Sigmoid colon (tissue), 7 donors: Measurements from ENCODE around the gene FOXD1. TPM values are rescaled to one million over a fixed set of nuclear protein-coding genes. Genes with fewer than 3 reads are reported as not detected.

ENCODE experiments used
- DNase-seq: peaks from one replicate; pipeline ENCODE4 v3.0.0-alpha.2; 2019
- H3K27ac ChIP-seq, 4 donors: fragments of 200-600 bp; sonication (generic); one replicate each; pipeline ENCODE4 v1.5.1; 2016 to 2019; ENCODE audit warnings: mild to moderate bottlenecking in 1 of 4
- H3K27me3 ChIP-seq, 3 donors: fragments of 200-600 bp; sonication (generic); one replicate each; pipeline ENCODE4 v1.5.1; 2019; ENCODE audit warnings: mild to moderate bottlenecking in 1 of 3
- H3K36me3 ChIP-seq, 4 donors: fragments of 200-600 bp; sonication (generic); one replicate each; pipeline ENCODE4 v1.5.1; 2016 to 2019
- H3K4me1 ChIP-seq, 4 donors: fragments of 200-600 bp; sonication (generic); one replicate each; pipeline ENCODE4 v1.5.1; 2017 to 2019
- H3K4me3 ChIP-seq, 4 donors: fragments of 200-600 bp; sonication (generic); one replicate each; pipeline ENCODE4 v1.5.1; 2017 to 2019; ENCODE audit warnings: mild to moderate bottlenecking in 2 of 4, moderate library complexity in 1 of 4
- H3K9me3 ChIP-seq, 4 donors: fragments of 200-600 bp in 3 of 4; sonication (generic) in 3 of 4; one replicate each; pipeline versions ENCODE4 v1.5.1 to v1.6.1; 2013 to 2019
- CTCF ChIP-seq, 4 experiments: fragments of 450-650 bp in 3 of 4; fragments of 200-600 bp in 1 of 4; IDR thresholded peaks; one replicate each; pipeline ENCODE4 v1.5.1; 2016 to 2019; ENCODE audit warnings: antibody characterized with exemption in 4 of 4, mild to moderate bottlenecking in 3 of 4, moderate library complexity in 2 of 4
- EP300 ChIP-seq, 4 donors: sonication (generic); formaldehyde crosslinking; IDR thresholded peaks; one replicate each; pipeline ENCODE4 v1.6.1; 2017; ENCODE audit warnings: antibody characterized with exemption in 4 of 4
- POLR2A ChIP-seq, 2 donors: fragments of 450-650 bp; IDR thresholded peaks; one replicate each; pipeline ENCODE4 v1.6.1; 2016; ENCODE audit warnings: antibody characterized with exemption in 2 of 2, mild to moderate bottlenecking in 2 of 2, moderate library complexity in 2 of 2
- POLR2AphosphoS5 ChIP-seq, 4 donors: sonication (generic); formaldehyde crosslinking; IDR thresholded peaks; one replicate each; pipeline ENCODE4 v1.6.1; 2017; ENCODE audit warnings: antibody characterized with exemption in 4 of 4
- WGBS, 2 donors: extraction: QIAGEN DNeasy Blood & Tissue Kit; methylation state at CpG; one replicate each; pipeline ENCODE4 v1.1.7; 2013; 5-methylcytosine and 5-hydroxymethylcytosine counted together
- intact Hi-C: fragments of 100-400 bp; cut with DNase I; formaldehyde crosslinking; loops from one replicate; pipeline ENCODE4 v1.15.1; 2023
- polyA plus RNA-seq, 3 donors: library from polyadenylated mRNA; stranded (reverse); fragments of 200-250 nt; gene quantifications; one replicate each; pipeline ENCODE4 v1.2.3, GENCODE V29; 2013
- total RNA-seq, 4 donors: library from RNA; depleted of rRNA; stranded (reverse); fragments of >200 nt; gene quantifications; one replicate each; pipeline ENCODE4 v1.1.0, GENCODE V29; 2016
- donor health status: healthy with polysubstance abuse.
- donor health status: Bipolar disorder and iron deficiency.
- donor health status: healthy.

Gene FOXD1
- total and polyA plus RNA-seq, 7 donors = 0.09 to 0.49 (median 0.36) TPM; not detected in 4

GRCh38 chr5:73494721-73495120, 46.1 kb upstream of the FOXD1 start:
- TF ChIP-seq POLR2A (IDR thresholded peaks at IDR 0.05) (no peak), EP300 (IDR thresholded peaks at IDR 0.05) (no peak), CTCF (IDR thresholded peaks at IDR 0.05) (no peak), POLR2AphosphoS5 (IDR thresholded peaks at IDR 0.05) (no peak)
- no peak overlapping the region for H3K4me3 ChIP-seq
- no peak overlapping the region for H3K27ac ChIP-seq
- intact Hi-C loops = loop anchor here (5.0 kb wide), 2 partner anchors 42 to 537 kb away; partner anchors contain the start of gene FCHO2
- DNase-seq = no peak
- peaks cover 0 to 14% (median 10%) of the 10 kb centered on the region in 4 donors for H3K4me1 ChIP-seq
- no peaks in the 10 kb centered on the region for H3K9me3 ChIP-seq
- H3K36me3 ChIP-seq = no peaks in the 10 kb centered on the region
- peaks cover 0 to 3% (median 0%) of the 10 kb centered on the region in 3 donors for H3K27me3 ChIP-seq

GRCh38 chr5:73493421-73493820, 44.8 kb upstream of the FOXD1 start:
- H3K36me3 ChIP-seq = no peaks in the 10 kb centered on the region
- H3K27me3 ChIP-seq = peaks cover 0 to 3% (median 0%) of the 10 kb centered on the region in 3 donors
- TF ChIP-seq POLR2AphosphoS5 (IDR thresholded peaks at IDR 0.05) = no peak
- TF ChIP-seq POLR2A (IDR thresholded peaks at IDR 0.05) = no peak
- no peak for TF ChIP-seq CTCF (IDR thresholded peaks at IDR 0.05)
- TF ChIP-seq EP300 (IDR thresholded peaks at IDR 0.05) = no peak
- DNase-seq = no peak
- H3K4me1 ChIP-seq = peaks cover 0 to 8% (median 2%) of the 10 kb centered on the region in 4 donors
- WGBS, 2 donors = 74 to 90% methylated on average over 3 of the region's 3 CpGs
- no peak overlapping the region for H3K4me3 ChIP-seq
- no peaks in the 10 kb centered on the region for H3K9me3 ChIP-seq
- intact Hi-C loops = no loop called here
- H3K27ac ChIP-seq = no peak overlapping the region

GRCh38 chr5:73491155-73491554, 42.6 kb upstream of the FOXD1 start:
- H3K9me3 ChIP-seq = no peaks in the 10 kb centered on the region
- 93 to 96% methylated on average over 1 of the region's 1 CpG for whole genome bisulfite sequencing, 2 donors
- DNase-seq = no peak
- no peaks in the 10 kb centered on the region for H3K36me3 ChIP-seq
- intact Hi-C loops = no loop called here
- TF ChIP-seq POLR2AphosphoS5 (IDR thresholded peaks at IDR 0.05) (no peak), EP300 (IDR thresholded peaks at IDR 0.05) (no peak), POLR2A (IDR thresholded peaks at IDR 0.05) (no peak), CTCF (IDR thresholded peaks at IDR 0.05) (no peak)
- no peaks in the 10 kb centered on the region for H3K4me1 ChIP-seq
- H3K27me3 ChIP-seq = peaks cover 0 to 5% (median 3%) of the 10 kb centered on the region in 3 donors
- no peak overlapping the region for H3K27ac ChIP-seq
- no peak overlapping the region for H3K4me3 ChIP-seq

GRCh38 chr5:73490088-73490487, 41.5 kb upstream of the FOXD1 start:
- peaks cover 0 to 5% (median 3%) of the 10 kb centered on the region in 3 donors for H3K27me3 ChIP-seq
- TF ChIP-seq EP300 (IDR thresholded peaks at IDR 0.05) (no peak), POLR2AphosphoS5 (IDR thresholded peaks at IDR 0.05) (no peak), CTCF (IDR thresholded peaks at IDR 0.05) (no peak), POLR2A (IDR thresholded peaks at IDR 0.05) (no peak)
- H3K9me3 ChIP-seq = no peaks in the 10 kb centered on the region
- no peaks in the 10 kb centered on the region for H3K36me3 ChIP-seq
- H3K27ac ChIP-seq = no peak overlapping the region
- no peak for DNase-seq
- intact Hi-C loops = no loop called here
- H3K4me3 ChIP-seq = no peak overlapping the region
- H3K4me1 ChIP-seq = no peaks in the 10 kb centered on the region
- WGBS, 2 donors = 15 to 63% methylated on average over 2 of the region's 2 CpGs

- no peaks in the 10 kb centered on the region for H3K9me3 ChIP-seq
- no peaks in the 10 kb centered on the region for H3K36me3 ChIP-seq
- 89 to 93% methylated on average over 3 of the region's 3 CpGs for WGBS, 2 donors
- peaks cover 0 to 5% (median 3%) of the 10 kb centered on the region in 3 donors for H3K27me3 ChIP-seq
- DNase-seq = no peak
- H3K27ac ChIP-seq = no peak overlapping the region
- TF ChIP-seq CTCF (IDR thresholded peaks at IDR 0.05) (no peak), EP300 (IDR thresholded peaks at IDR 0.05) (no peak), POLR2AphosphoS5 (IDR thresholded peaks at IDR 0.05) (no peak), POLR2A (IDR thresholded peaks at IDR 0.05) (no peak)
- no peaks in the 10 kb centered on the region for H3K4me1 ChIP-seq
- H3K4me3 ChIP-seq = no peak overlapping the region
- intact Hi-C loops = no loop called here
Measured at GRCh38 chr5:73488806-73489205, 40.2 kb upstream of the FOXD1 start.
